ENCODE measurements around the gene TJP3.

Gene TJP3

DNA sequence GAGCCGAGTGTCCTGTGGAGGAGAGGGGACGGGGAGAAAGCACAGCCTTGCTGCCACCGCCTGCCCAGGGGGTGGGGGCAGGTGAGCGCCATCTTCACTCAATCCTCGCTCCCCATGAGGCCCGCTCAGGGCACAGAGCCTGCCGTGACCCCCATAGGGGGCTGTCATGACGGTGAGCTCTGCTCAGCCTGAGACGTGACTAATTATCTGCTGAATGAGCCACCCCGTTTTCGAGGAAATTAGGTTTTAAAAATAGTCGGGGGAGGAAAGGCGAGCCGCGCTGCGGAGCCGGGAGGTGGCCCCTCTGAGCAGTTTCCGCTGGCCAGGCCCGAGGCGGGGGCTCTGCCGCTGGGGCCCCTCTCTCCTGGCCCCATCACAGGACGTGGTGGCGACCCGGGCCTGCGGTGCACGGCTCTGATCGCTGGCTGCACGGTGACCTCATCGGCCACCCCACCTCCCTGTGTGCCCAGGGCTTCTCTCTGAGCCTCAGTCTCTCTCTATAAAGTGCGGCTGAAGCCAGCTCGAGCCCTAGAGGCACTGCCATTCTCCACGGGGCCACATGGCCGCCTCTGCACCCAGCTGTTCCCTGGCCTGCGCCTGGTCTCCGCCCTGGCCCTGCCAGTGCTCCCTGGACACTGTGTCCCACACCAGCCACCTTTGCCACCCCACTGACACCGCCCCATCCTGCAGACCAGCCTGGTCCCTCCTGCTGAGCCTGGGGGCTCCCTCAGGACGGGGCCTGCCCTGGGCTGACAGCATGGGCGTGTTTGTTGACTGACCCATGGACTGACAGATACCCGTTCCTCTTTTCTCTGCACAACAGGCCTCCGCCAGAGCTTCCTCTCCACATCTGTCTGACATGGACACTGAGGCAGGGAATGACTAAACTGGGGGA, 36.3 kb upstream of the TJP3 start:
- DNase-seq = no peak

DNA sequence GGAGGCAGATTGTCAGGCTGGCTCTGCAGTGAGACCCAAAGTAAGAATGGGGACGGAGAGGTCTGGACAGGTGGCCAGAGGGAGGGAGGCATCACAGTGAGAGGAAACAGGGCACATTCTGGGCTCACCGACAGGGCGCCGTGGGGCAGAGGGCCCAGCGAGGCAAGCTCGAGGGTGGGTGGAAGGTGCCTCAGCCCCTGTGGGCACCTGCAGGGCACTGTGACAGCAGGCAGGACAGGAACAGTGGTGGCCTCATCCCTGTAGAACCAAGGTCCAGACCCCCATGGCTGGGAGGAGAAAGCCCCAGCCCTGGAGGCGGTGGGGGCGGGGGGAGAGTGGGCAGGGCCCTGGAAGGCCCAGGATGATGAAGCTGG, 35.6 kb upstream of the TJP3 start:
- no peak for DNase-seq

DNA sequence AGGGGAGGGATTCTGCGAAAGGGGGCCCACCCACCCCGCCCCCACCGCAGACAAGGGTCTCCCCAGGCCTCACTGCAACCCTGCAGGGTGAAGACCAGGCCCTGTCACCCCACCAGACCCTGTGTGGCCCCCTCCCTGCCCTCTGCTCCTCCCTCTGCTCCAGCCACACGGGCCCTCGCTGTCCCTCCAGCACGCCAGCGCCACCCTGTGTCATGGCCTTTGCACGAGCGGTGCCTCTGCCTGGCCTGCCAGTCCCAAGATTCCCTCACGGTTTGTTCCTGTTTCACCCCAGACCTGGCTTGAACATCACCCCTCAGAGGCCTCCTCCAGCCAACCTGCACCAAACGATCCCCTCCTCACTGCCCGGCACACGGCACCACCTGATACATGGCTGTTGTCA, 35.2 kb upstream of the TJP3 start:
- no peak for DNase-seq

DNA sequence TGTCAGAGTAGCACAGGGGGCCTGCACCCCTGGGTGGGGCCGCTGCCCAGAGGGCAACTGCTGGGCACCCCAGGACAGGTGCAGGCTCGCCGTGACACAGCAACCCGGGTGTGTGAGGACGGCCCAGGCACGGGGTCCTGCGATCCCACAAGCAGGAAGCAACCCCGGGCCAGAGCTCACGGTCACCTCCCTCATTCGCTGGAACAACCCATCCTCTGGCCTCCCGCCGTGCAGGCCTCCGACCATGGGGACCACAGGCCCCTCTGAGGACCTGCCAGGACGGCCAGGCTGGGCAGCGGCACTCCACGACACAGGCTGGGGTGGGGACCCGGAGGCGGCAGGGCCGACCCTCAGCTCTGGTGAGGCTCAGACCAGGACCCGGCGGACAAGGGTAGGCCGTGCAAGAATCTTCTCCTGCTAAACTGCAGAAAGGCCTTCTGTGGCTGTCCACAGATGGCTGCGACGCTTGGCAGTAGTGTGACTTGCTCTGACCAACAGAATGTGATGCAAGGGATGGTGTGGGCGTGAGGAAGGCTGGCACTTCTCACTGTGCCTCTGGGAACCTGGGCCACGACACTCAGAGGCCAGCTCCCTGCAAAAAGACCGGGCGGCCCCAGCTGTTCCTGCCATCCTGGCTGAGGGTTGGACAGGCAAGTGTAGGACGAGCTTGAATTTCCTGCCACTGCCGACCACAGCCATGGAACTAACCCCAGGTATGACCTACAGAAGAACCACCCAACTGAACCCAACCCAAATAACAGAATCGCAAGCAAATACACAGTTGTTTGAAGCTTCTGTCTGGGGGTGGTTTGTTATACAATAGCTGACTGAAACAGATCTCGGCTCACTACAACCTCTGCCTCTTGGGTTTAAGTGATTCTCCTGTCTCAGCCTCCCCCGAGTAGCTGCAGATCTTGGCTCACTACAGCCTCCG, 34.4 kb upstream of the TJP3 start:
- no peak for DNase-seq

DNA sequence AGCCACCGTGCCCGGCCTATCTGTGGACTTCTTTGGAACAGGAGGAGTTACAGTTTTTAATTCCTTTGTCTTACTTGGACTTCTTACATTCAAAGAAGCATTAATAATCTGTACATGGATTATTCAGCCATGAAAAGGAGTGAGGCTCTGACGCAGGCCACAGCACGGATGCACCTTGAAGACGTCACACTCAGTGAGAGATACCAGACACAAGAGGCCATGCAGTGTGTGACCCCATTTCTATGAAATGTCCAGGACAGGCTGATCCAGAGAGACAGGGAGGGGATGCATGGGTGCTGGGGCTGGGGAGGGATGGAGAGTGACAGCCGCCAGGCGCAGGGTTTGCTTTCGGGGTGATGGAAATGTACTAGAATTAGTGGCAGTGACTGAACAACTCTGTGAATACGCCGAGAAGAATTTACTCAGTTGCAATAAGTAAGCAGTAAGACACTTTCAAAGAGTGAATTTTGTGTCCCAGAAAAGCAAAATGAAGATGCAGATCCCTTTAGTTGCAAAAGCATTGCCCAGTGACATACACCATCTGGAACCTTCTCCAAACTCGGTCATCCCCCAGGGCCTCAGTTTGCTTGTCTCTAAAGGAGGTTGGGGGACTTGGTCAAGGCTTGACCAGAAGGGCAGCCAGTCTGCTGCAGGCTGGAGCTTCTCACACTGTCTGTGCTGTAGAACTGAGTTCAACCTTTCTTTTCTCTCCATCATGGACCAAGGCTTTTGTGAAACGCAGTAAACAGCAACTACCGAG, 33.2 kb upstream of the TJP3 start:
- no peak for DNase-seq

DNA sequence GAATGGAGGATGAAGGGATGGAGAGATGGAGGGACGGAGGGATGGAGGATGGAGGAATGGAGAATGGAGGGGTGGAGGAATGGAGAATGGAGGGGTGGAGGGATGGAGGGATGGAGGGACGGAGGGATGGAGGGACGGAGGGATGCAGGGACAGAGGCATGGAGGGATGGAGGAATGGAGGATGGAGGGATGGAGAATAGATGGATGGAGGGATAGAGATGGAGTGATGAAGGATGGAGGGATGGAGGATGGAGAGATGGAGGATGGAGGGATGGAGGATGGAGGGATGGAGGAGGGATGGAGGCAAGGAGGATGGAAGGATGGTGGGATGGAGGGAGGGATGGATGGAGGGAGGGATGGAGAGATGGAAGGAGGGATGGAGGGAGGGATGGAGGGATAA, 30.0 kb upstream of the TJP3 start:
- DNase-seq = no peak

DNA sequence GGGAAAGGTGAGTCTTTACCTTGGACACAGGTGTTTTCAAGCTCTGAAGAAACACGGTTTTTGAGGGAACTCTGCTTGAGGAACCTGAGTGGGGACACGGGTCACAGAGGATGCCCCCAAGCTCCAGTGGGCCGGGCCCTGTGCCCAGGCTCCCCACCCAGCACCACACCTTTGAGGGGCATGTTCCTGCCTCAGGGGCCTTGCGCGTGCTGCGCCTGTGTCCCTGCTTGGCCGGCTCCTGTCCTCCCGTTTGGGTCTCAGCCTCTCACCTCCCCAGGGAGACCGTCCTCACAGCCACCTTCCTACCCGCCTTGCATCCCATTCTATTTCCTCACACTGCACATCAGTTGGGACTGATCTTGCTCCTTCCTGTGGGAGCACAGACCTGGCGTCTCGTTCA, 29.0 kb upstream of the TJP3 start:
- no peak for DNase-seq

DNA sequence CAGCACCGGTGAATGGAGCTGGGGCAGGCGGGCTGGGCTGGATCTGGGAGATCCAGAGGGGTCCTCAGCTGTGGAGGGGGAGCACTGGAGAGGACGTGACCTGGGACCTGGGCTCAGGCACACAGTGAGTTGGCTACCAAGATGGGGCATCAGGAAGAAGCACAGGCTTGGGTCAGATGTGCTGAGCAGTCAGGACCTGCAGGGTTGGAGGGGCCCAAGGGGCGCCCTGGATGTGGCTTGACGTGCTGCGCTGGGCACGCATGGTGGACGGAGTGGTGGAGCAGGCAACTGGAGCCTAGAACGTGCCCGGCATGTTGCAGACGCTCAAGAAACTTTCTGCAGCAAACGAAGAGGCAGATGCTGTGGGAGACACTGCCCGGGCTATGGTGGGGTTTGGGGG, 28.6 kb upstream of the TJP3 start:
- no peak for DNase-seq

DNA sequence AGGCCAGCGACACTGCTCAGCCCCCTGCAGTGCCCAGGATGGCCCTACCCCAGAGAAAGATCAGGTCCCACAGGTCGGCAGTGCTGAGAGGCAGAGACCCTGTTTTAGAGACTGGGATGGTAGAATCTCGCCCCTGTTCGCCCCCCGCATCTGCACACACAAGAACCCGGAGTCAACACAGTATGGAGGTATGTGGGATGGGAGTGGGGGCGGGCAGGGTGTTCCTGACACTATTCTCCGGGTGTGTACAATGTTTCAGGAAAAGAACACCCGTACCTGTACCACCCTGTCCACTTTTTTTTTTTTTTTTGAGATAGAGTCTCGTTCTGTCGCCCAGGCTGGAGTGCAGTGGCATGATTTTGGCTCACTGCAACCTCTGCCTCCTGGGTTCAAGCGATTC, 27.2 kb upstream of the TJP3 start:
- DNase-seq = no peak

DNA sequence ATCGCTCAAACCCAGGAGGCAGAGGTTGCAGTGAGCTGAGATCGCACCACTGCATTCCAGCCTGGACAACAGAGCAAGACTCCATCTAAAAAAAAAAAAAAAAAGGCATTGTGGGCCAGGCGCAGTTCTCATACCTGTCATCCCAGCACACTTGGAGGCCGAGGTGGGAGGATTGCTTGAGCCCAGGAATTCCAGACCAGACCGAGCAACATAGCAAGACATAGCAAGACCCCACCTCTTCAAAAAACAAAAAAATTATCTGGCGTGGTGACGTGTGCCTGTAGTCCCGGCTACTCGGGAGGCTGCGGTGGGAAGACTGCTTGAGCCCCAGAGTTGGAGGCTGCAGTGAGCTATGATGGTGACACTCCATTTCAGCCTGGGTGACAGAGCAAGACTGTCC, 25.9 kb upstream of the TJP3 start:
- DNase-seq = no peak

DNA sequence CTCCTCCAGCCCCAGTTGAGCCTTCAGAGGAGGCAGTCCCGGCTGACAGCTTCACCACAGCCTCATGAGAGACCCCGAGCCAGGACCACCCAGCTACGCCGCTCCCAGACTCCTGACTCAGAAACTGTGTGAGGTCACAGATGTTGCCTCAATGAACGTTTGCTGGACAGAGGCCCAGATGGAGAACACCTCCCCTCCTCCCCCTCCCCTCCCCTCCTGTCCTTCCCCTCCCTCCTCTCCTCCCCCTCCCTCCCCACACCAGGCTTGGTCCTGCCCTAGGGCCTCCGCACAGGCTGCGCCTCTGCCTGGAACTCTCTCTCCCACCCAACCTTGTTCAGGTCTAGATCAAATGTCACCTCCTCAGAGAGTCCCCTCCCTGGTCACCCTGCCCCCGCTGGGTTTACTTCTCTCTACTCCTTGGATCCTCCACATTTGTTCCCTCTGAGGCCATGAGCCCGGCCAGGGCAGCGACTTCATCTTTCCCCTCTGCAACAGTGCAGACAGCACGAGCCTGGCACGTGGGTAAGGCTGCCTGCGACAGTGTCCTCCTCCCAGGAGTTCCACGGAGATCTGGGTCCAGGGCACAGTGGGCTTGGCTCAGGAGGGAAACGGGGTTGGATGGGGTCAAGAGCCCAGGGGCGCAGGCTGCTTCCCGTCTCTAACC, 25.3 kb upstream of the TJP3 start:
- DNase-seq = no peak

DNA sequence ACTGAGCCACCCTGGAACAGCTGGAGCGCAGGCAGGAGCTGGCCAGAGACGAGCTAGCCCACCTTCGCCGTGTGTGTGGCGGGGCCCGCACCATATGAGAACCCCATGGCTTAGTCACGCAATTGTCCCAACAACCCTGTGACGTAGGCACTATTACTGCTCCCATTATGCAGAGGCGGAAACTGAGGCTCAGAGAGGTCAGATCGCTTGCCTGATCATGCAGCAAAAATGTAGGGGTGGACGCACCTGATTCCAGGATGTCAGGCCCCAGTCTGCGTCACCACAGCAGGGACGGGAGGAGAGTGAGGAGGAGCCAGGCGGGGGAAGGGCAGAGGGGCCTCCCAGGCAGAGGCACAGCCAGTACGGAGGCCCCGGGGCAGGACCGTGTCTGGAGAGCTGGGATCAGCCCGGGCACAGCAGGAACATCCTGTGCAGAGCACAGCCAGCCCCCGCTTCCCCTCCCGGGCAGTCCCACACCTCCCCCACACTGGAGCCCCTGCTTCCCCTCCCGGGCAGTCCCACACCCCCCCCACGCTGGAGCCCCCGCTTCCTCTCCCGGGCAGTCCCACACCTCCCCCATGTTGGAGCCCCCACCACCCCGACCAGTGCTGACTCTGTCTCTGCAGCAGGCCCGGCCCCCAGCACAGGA, 24.7 kb upstream of the TJP3 start:
- DNase-seq = no peak

DNA sequence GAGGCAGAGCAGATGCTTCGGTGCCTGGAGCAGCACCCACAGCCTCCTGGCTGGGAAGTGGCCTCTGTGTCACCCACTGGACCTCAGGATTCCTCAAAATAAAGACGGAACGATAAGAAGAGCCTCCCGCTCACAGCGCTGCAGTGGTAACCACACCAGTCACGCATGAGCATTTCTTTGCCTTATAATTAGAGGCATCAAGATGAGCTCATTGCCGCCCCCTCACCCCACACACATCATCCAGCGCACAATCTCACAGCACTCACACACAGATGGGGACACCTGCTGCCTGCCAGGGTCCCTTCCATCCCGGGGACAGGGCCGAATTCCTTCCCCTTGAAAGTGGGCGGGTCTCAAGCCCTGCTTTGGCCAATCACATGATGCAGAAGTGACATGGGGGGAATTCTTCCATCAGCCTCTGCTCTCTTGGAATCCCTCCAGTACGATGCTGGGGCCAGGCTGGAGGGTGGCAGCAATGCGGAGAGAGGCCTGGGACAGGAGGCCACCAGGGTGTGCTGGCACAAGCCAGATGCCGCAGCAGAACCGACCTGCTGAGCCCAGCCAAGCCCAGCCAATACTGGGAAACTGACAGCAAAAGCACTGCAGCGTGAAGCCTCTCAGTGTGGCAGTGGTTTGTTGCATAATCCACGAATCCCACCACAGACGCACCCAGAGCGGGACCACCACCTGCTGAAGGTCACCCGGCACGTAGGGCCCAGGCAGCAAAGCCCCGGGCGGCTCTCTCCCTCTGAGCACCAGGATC, 23.9 kb upstream of the TJP3 start:
- no peak for DNase-seq

DNA sequence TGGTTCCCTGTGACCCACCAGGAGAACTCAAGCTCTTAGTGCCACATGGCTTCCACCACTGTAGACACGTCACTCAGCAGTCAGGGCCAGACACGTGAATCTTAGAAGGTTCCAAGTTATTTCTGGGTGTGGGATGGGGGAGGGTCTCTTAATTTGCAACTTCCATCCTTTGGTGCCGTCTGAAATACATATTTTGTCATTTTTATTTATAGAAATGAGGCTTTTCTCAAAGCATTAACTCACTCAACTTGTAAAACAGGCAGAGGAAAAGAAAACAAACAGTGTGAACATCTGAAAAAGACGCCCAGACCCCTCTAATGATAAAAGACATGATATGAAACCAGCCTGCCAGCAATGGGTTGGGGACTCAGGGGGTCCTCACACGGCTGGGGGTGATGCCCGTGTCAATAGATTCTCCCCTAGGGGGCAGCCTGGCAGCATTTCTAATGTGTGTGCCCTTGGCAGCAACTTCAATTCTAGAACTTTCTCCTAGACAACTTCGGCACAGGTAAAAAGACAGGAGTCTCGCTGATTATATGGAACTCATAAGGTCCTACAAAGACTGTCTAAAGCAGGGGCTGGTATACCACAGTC, 23.3 kb upstream of the TJP3 start:
- no peak for DNase-seq

DNA sequence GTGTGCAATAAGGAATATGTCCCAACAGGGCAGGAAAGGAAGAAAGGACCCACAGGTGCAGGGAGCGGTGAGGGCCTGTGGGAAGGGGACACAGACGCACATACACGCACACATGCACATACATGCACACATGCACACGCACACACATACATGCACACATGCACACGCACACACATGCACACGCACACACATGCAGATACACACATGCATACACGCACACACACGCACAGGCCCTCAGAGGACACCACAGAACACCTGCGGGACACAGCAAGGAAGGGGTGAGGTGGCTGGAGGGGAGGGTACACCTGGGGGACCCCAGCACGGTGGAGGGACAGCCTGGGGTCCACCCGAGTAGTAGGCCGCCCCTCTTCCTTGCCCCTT, 20.8 kb upstream of the TJP3 start:
- DNase-seq = no peak

DNA sequence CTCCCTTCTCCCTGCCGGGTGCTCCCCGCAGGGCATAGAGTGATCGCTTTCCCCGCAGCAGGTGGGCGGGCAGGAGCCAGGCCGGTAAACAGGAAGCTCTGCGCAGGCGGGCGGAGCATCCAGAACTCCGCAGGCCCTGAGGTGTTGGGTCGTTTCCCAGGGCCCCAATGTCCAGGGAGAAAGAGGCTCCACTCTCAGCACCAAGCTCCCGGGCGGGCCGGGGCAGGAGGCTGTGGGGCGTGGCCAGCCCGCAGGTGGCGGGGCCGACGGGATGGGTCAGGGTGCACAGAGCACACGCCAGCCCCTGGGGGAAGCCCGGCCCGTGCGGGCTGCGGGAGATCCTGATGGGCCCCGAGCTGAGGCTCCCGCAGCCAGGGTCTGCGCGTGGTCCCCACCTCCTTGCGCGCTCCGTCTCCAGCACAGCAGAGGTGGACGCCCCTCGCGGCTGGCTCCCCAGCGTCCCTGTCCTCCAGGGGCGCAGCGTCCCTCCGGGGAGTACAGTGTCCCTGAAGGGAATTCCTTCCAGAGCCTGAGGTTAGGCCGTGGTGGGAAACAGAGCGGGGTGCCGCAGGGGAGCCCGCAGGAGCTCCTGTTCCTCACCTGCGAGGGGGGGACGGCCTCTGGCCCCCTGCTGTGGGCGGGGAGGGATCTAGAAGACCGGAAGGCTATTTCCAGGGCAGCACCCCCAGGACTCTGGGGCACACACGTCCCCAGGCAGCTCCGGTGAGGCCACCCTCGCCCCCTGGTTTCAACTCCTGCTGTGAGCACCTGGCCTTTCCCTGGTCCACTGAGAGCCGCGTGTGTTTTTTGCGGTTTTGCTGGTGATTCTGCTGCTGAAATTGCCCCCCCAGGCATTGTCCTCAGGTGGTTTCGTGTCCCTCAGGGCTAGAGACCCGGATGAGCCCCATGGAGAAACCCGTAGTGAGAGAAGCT, 20.1 kb upstream of the TJP3 start:
- no peak for DNase-seq

DNA sequence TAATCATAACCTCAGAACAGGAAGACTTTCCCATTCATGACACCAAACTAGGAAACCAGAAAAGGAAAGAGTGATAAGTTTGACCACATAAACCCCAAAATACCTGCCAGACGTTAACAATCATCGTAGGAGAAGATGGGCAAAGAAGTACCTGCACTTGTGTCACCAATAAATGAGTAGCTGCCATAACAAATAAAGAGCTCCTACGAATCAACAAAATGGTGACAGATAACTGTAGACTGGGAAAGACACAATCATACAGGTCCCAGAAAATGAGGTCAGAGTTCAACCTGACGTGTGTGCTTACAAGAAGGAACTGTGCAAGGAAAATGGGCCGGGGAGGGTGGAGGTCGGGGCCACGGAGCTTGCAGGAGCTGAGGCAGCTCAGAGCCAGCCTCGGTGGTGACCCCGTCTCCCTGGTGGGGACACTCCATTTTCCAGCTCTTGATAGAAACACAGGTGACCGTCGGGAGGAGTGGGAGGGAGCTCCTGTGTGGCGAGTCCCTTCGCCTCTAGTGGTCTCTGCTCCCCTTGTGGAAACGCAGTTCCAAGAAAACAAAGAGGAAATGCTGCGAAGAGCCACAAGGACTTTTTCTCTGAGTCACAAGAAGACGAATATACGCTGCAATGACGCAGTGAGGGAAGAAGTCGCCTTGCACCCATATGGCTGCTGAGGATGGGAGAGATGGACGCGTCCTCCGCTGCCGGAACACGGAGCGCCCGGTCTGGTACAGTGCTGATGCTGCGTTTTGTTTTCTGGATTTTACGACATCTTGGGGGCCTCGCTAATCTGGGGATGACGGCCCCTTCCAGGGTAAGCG, 17.4 kb upstream of the TJP3 start:
- no peak for DNase-seq

DNA sequence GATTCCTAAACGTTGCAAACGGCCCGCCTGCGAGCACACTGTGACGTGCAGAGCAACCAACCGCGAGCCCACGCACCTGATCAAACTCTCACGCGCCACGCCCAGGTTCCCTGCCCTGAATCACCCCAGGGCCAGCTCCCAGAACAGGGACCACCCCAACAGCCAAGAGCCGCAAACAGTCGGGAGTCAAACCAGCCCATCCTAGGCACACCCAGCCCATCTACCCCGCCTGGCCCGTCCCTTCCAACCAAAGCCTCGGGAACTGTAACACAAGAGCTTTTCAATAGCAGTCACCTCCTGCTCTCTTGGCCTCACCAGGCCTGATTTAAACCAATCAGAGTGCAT, 16.8 kb upstream of the TJP3 start:
- DNase-seq = no peak

DNA sequence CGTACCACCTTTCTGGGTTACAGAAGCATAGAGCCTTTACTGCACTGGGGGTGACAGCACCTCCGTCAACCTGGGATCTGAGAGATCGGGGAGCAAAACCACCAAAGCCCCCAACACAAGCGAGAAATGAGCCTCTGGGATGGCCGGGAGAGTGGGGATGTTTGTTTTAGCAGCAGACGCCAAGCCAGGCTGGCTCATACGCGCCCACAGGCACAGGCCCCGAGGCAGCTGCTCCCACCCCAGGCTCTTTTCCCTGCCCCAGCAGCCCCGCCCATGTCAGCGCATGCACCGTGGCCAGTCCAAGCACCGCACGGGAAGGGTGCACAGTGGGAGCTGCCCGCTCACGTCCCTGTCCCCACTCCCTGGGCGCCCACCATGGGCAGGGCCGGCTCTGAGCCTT, 16.5 kb upstream of the TJP3 start:
- DNase-seq = no peak
